ENCODE results near the gene MYO1D. TPM values are rescaled to one million over a fixed set of nuclear protein-coding genes. Genes with fewer than 3 reads are reported as not detected.
A peak's percentile ranks its signal among the peaks of the same experiment; 100 is the strongest.
"Not testable (repeated sequence)": the region's sequence is repeated elsewhere in the genome, so short reads cannot be mapped to it uniquely, and the experiment has no call there.

Gene MYO1D
- total and polyA plus RNA-seq, 8 donors, result 16.7 to 43.0 (median 29.4) TPM

- DNase-seq, result no peak
- TF ChIP-seq, protein P1, sequence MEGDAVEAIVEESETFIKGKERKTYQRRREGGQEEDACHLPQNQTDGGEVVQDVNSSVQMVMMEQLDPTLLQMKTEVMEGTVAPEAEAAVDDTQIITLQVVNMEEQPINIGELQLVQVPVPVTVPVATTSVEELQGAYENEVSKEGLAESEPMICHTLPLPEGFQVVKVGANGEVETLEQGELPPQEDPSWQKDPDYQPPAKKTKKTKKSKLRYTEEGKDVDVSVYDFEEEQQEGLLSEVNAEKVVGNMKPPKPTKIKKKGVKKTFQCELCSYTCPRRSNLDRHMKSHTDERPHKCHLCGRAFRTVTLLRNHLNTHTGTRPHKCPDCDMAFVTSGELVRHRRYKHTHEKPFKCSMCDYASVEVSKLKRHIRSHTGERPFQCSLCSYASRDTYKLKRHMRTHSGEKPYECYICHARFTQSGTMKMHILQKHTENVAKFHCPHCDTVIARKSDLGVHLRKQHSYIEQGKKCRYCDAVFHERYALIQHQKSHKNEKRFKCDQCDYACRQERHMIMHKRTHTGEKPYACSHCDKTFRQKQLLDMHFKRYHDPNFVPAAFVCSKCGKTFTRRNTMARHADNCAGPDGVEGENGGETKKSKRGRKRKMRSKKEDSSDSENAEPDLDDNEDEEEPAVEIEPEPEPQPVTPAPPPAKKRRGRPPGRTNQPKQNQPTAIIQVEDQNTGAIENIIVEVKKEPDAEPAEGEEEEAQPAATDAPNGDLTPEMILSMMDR (IDR thresholded peaks at IDR 0.05), result no peak
- Histone ChIP-seq H3K36me3 (no peaks in the 10 kb centered on the region), H3K9me3 (no peaks in the 10 kb centered on the region), H3K4me3 (no peak overlapping the region), H3K27ac (no peak overlapping the region), H3K4me1 (peaks cover 0 to 2% (median 0%) of the 10 kb centered on the region in 3 donors), H3K27me3 (no peaks in the 10 kb centered on the region)
- WGBS, 2 donors, result 76% methylated on average over 4 of the region's 4 CpGs
- intact Hi-C loops (cut with DNase I), result no loop called here
- FAIRE-seq, result no peak
- ATAC-seq, result peak in 1 of 4 donors; percentile 48
Observed at GRCh38 chr17:32742681-32743538, 134.0 kb downstream of the MYO1D start.

- intact Hi-C loops (cut with DNase I), result no loop called here
- Histone ChIP-seq H3K36me3 (no peaks in the 10 kb centered on the region), H3K9me3 (no peaks in the 10 kb centered on the region), H3K27me3 (no peaks in the 10 kb centered on the region), H3K4me3 (no peak overlapping the region), H3K4me1 (no peaks in the 10 kb centered on the region), H3K27ac (no peak overlapping the region)
- no peak for FAIRE-seq
- TF ChIP-seq, protein P1 (IDR thresholded peaks at IDR 0.05), result no peak
- no peak for DNase-seq
- ATAC-seq, result no peak
- 76% methylated on average over 1 of the region's 1 CpG for WGBS, 2 donors
Observed at GRCh38 chr17:32741381-32741780, 135.5 kb downstream of the MYO1D start.

DNA sequence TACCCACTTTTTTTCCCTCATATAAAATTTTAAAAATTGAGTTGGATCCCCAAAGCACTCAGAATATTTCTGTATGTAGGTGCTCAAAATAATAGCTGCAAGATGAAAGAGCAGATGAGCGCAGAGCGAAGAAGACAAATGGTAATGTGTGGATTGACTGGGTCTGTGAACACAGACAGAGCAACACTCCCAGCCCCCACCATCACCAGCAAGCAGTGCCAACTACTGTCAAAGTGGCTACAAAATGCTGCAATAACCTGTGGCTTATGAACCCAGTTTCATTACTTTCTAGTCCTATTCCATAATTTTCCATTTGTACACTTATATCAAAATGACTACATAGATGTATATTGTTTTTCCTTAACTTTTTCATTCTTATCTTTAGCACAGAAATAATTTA, 137.2 kb downstream of the MYO1D start:
- DNase-seq (no peak), FAIRE-seq (no peak), ATAC-seq (no peak)
- TF ChIP-seq, protein P1 (IDR thresholded peaks at IDR 0.05), result no peak
- no peak overlapping the region for H3K4me3 ChIP-seq
- H3K36me3 ChIP-seq, result no peaks in the 10 kb centered on the region
- WGBS, 2 donors, result 98 to 100% methylated on average over 2 of the region's 2 CpGs
- H3K4me1 ChIP-seq, result no peaks in the 10 kb centered on the region
- no peak overlapping the region for H3K27ac ChIP-seq
- intact Hi-C loops (cut with DNase I), result no loop called here
- H3K9me3 ChIP-seq, result no peaks in the 10 kb centered on the region
- H3K27me3 ChIP-seq, result no peaks in the 10 kb centered on the region

DNA sequence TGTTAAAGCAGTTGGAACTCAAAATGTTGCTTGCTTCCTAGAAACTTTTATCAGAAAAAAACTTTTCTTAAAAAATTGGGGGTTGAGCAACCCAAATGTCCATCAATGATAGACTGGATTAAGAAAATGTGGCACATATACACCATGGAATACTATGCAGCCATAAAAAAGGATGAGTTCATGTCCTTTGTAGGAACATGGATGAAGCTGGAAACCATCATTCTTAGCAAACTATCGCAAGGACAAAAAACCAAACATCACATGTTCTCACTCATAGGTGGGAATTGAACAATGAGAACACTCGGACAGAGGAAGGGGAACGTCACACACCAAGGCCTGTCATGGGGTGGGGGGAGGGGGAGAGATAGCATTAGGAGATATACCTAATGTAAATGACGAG, 137.8 kb downstream of the MYO1D start:
- not testable (repeated sequence) for FAIRE-seq, ATAC-seq

DNA sequence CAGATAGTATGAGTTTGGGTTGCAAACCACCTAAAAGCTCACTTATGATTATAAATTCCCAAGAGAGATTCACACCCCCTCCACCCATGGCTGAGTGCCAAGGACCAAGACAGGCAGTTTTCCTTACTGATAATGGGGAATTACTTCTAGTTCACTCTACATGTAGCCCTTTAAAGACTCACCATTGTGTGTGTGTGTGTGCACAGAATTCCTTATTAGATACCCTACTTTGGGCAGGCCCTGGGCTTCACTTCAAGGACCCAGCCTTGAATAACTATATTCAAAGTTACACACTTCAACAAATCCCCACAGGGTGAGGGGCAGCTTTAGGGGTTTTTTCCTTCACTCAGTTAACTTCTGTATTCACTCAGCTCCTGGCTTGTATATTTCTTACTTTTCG, 143.5 kb downstream of the MYO1D start:
- intact Hi-C loops (cut with DNase I), result no loop called here
- Histone ChIP-seq H3K27ac (no peak overlapping the region), H3K4me1 (no peaks in the 10 kb centered on the region), H3K36me3 (peaks cover 0 to 7% (median 0%) of the 10 kb centered on the region in 3 donors), H3K9me3 (no peaks in the 10 kb centered on the region), H3K27me3 (no peaks in the 10 kb centered on the region), H3K4me3 (no peak overlapping the region)
- WGBS, 2 donors, result 93 to 97% methylated on average over 1 of the region's 1 CpG
- DNase-seq (no peak), FAIRE-seq (no peak), ATAC-seq (no peak)
- TF ChIP-seq, protein P1 (IDR thresholded peaks at IDR 0.05), result no peak

More for the DNA sequence above, 137.8 kb downstream of the MYO1D start:
- H3K36me3 ChIP-seq; H3K9me3 ChIP-seq; H3K27ac ChIP-seq; H3K27me3 ChIP-seq; H3K4me1 ChIP-seq; intact Hi-C loops (cut with DNase I); H3K4me3 ChIP-seq; DNase-seq: not testable (repeated sequence)
- 81 to 97% methylated on average over 2 to 4 of the region's 4 CpGs for WGBS, 2 donors

Measured in pancreas (tissue), 10 donors.